GM21723 (cell line): Measurements from ENCODE around the gene GNAS-AS1.

Source experiments
- ATAC-seq: cut with Tn5 transposase; IDR thresholded peaks from one replicate; pipeline ENCODE4 v1.9.1; 2021; ENCODE audit warnings: mild to moderate bottlenecking, moderate library complexity; ENCODE audit not compliant: unreplicated experiment

Gene GNAS-AS1

DNA sequence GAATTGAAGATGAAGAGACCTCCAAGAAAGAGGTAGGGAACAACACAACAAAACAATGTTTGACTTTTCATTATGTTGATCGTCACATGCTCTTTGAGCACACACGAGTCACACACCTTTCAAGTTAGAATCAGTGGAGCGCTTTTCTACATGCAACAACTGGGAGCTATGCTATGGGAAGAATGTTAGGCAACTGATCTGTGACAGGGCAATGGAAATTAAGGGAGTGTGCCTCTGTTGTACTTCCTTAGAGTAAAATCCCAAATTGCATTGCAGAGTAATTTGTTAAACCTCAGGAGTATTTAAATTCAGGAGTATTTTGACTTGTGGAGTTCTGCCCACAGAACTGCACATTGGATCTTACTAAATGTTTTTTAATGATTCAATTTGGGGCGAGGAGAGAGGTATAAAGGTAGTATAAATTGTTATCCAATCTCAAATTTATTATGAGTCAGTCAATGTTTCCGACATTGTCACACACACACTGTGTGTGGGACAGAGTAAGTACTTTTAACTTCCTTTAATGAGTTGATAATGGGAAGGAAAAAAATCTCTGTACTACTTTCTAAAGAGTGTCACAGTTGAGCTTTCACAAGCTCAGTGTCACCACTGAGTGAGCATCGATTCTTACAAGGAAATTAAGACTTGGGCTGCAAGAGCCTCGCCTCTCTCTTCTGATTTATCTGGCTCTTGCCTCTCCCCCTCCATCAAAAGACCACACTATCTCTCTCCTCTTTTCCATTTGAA is 12.5 kb upstream of the GNAS-AS1 start:
- no peak for ATAC-seq

DNA sequence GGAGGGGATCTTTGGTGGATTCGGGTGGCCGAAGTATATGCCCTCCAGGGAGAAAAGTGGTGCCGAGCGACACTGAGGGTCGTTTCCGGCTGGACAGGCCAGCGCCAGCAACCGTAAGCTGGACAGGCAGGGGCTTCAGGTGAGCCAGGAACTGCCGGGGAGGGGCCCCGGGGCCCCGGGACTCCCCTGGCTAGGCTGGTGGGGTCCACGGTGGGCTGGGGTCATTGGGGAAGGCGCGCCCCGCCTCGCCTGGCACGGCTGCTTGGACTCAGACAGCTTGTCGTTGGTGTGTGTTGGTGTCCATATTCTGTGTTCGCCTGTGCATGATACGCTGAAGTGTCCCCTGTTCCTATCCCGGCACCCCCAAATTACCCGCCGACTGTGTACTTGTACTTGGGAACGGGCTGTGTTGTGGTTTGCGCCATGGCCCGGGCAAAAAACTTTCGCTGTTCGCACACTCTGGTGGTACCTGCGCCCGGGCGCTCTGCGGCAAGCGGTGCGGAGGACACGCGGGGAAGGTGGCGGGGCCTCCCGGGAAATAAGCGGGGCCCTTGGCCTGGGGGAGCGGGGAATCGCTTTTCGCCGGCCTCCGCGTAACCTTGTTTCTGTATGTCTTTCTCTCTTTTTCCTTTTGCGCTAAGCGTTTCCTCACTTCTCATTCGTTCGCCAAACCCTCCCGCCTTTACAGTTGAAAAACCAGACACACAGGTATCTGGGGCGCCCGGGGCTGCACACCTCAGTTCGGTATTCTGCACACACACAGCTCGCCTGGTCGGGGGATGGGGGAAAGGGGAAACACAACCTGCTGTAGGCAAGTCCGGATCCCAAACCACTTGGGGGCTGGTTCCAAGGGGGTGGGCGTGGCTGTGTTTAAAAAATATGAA is 5.0 kb upstream of the GNAS-AS1 start:
- ATAC-seq = no peak

DNA sequence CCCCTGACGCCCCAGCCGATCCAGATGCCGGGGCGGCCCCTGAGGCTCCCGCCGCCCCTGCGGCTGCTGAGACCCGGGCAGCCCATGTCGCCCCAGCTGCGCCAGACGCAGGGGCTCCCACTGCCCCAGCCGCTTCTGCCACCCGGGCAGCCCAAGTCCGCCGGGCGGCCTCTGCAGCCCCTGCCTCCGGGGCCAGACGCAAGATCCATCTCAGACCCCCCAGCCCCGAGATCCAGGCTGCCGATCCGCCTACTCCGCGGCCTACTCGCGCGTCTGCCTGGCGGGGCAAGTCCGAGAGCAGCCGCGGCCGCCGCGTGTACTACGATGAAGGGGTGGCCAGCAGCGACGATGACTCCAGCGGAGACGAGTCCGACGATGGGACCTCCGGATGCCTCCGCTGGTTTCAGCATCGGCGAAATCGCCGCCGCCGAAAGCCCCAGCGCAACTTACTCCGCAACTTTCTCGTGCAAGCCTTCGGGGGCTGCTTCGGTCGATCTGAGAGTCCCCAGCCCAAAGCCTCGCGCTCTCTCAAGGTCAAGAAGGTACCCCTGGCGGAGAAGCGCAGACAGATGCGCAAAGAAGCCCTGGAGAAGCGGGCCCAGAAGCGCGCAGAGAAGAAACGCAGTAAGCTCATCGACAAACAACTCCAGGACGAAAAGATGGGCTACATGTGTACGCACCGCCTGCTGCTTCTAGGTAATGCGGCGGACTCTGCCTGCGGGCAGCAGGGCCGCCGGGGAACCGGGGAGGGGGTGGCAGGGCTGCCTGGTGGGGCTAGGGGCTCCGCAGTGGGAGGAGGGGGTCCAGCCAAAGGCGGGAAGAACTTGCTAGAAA is 4.2 kb upstream of the GNAS-AS1 start:
- ATAC-seq = no peak

DNA sequence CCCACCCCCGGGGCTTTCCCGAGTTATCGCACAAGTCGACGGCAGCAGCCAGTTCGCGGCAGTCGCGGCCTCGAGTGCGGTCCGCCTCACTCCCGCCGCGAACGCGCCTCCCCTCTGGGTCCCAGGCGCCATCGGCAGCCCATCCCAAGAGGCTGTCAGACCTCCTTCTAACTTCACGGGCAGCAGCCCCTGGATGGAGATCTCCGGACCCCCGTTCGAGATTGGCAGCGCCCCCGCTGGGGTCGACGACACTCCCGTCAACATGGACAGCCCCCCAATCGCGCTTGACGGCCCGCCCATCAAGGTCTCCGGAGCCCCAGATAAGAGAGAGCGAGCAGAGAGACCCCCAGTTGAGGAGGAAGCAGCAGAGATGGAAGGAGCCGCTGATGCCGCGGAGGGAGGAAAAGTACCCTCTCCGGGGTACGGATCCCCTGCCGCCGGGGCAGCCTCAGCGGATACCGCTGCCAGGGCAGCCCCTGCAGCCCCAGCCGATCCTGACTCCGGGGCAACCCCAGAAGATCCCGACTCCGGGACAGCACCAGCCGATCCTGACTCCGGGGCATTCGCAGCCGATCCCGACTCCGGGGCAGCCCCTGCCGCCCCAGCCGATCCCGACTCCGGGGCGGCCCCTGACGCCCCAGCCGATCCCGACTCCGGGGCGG is 3.4 kb upstream of the GNAS-AS1 start:
- no peak for ATAC-seq

DNA sequence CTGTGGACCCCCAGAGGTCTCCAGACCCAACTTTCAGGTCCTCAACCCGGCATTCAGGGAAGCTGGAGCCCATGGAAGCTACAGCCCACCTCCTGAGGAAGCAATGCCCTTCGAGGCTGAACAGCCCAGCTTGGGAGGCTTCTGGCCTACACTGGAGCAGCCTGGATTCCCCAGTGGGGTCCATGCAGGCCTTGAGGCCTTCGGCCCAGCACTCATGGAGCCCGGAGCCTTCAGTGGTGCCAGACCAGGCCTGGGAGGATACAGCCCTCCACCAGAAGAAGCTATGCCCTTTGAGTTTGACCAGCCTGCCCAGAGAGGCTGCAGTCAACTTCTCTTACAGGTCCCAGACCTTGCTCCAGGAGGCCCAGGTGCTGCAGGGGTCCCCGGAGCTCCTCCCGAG is 2.8 kb upstream of the GNAS-AS1 start:
- ATAC-seq = no peak

DNA sequence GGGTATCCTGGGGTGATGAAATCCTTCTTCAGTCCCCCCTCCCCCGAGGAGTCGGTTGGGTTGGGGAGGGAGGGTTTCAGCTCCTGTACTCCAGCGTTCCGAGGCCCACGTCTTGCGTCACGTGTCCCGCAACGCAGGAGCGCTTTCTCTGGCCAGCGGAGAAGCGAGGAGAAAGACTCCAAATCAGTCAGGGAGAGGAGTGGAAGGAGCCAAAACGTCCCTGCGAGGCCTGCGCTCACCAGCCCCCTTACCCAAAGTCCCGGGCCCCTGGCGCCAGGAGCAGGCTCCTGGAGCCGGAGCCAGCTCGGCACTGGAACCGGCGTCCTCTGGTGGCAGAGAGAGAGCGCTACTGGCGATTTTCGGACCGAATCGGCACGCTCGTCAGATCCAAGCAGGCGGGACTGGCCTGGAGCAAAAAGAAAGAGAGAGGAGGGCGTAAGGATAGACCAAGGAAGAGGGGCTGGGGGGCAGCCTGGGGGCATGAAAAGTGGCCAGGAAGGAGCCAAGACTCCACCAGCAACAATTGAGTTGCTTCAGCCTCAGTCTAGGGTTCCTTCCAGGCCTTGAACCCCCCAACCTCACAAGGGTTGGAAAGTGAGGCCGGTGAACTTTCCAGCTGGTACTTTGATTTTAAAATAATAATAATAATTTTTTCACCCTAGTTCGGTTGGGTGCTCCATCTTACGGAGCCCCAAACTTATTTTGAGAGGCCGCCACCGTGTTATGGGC is 2.0 kb upstream of the GNAS-AS1 start, which contains the start of gene GNAS:
Gene GNAS, plus strand, starts transcription at position 174 of the 729 bp plus-strand sequence.
- no peak for ATAC-seq

DNA sequence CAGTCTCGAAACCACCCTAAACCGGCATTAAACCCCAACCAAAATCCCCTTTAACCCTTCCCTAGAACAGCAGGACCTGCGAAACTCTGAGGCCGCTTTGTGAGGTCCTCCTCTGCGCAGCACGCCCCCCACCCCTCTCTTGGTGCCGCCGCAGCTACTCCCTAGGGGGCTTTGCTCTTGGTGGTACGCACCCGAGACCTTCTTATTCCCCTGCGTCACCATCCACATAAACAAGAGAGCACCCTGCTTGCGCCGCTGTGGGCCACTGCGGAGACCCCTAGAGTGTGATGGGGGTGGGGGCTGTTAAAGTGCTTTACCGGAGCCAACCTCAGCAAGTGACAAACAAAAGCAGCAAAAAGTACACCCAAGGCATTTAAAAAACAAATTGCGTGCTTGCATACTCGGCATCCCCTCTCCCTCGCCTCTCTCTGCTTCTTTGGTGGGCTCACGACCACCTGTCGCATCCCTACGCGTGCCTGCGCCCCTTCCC is 1.3 kb upstream of the GNAS-AS1 start:
- ATAC-seq = no peak

DNA sequence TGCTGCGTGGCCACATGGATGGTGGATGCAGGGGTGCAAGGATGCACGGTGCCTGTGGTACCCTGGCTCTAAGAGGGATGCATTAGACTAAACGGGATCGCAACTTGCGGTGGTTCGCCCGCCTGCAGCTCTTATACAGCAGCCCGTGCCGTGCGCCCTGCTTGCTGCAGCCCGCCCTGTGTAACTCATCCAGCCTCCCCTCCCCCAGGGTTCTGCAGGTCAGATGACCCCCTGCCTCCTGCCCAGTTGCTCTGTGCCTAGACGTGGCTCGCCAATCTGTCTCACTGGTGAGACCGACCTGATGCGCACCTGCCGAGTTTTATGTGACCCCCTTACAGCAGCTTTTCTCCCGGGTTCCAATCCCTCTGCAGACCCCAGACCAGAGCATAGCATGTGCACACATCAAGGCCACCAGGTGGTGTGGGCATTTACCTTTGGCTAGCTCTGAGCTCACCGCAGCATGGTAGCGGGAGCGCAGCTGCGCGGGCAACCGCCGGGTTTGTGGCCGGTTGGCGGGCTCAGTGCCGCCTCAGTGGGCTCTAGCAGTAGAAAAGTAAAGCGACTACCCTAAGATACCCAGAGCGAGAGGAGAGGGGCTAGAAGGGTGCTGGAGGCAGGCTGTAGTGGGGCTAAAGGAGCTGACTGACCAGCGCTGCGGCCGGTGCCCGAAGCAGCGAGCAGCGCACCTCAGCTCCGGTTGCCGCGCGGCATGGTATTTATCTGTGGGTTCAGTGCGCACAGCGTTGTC is 693 bp upstream of the GNAS-AS1 start:
- ATAC-seq = no peak

DNA sequence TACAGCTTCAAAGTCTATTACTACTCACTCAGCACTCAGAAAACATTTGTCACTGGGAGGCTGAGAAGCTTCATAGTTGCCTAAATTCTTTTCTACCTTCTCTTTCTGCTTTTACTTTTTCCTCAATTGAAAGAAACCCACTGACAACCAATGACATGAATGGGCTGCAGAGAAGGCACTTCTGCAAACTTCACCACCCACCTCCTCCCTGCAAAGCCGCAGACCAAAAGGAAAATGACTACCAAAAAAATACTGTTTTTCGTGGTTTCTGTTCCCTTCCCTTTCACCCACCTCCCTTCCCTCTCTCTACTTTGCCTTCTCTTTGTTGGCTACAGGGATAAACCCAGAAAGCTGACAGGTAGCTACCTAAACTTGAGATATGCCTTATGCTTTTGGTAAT is 3.2 kb downstream of the GNAS-AS1 start:
- ATAC-seq = no peak

DNA sequence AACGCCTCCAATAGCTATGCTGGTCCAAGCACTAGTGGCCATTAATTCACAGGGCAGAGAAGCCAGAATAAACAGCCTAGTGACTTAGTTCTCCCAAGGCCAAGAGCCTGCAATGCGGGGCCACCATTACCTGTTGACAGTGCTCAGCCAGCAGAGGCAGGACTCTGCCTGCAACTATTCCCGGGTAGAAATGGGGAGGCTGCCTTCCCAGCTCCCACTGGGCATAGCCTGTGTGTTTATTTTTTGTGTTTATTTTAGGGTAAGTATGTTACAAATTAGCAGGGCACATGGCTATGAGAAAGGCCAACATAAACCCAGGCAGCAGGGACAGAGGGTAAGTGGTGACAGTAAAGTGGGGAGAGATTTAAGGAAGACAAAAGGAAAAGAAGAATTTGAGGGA is 5.0 kb downstream of the GNAS-AS1 start:
- ATAC-seq = no peak

DNA sequence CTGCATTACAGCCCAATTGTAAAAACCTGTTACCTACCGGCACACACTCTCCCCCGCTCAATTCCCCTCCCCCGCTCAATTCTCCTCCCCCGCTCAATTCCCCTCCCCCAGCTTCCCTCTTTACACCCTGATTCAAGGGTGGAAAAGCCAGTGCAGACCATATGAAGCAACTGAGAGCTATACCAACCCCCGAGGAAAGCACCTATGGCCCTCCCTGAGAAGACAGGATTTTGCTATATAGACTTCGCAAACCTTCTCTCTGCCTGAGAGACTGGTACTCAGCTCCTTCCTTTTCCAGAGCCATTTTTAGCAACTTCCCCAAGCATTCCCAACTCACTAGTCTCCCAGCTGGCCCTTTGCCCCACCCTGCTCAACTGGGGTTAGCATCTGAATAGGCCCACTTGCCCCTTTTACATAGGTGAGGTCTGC is 7.6 kb downstream of the GNAS-AS1 start:
- no peak for ATAC-seq

DNA sequence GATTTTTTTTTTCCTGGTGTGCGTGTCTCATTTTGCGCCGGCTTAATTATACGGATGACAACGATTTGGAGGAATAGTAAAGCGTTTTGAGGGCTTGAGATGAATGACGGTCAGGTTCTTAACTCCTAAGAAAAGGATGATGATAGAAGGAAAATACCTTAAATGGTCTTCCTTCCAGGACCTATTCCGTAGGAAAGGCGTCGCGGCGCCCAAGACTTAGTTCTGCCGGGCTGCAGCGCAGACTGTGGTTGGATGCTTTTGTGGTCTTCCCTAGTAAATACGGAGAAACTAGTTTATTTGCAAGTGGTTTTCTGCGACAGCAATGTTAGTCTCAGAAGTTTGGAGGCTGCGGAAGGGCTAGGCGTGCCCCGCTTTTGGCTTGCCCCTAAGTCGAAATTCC is 8.4 kb downstream of the GNAS-AS1 start:
- no peak for ATAC-seq

DNA sequence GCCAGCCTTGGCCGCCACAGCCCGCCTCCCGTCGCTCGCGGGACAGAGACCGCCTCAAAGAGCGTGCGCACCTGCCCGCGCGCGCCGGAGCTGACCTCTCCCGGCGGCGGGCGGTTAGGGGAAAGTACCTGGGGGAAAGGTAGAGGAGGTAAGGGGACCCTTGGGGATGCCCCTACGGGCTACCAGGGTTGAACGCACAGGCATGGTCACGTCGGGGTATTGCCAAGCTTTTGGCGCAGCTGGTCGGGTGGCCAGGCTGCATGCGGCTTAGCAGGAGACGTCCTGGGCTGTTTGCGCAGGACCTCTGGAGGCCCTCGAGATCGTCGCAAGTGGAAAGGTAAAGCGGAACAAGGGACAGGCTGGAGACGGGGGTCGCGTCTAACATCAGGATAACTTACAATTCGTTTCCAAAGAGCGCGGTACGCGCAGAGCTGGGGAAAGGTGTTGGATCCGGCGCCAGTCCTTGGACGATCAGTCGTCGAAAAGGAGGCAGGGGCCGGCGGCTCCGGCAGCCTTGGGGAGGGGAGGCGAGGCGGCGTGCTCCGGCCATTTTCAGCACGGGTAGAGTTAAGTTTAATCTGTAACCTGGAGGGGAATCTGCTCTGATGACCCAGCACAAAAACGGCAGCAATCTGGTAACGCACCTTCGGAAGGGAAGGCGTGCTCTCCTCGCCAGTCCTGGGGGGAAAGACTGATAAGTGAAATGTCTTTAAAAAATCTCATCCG is 9.0 kb downstream of the GNAS-AS1 start:
- no peak for ATAC-seq

DNA sequence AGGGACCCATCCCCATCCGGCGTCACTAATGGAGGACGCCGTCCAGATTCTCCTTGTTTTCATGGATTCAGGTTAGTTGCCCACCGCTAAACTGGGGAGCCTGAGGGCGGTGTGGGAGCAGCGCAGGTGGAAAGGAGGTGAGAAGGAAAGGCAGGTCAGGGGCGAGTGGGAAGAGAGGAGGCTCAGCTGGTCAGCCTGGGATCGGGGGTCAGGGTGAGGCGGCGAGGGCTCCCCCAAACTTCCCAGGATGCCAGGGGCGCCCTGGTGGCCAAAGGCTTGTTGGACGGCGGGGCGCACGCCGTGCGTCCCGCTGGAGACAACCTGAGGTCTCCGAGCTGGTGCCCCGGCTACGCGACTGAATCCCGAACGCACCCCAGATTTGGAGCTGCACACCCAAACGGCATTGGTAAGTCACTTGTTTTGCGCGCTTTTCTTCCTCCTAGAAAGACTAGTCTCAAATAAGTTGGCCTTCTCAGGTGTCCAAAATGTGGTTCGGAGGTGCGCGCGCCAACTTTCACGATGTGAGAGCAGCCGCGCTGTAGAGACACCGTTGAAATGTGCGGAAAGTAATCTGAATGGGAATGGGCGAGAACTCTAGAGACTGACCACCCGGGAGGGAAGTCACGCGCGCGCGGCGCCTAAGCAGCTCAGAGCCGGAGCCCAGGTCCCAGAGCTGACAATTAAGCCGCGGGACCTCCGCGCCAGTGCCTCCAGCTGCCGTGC is 9.7 kb downstream of the GNAS-AS1 start:
- no peak for ATAC-seq

DNA sequence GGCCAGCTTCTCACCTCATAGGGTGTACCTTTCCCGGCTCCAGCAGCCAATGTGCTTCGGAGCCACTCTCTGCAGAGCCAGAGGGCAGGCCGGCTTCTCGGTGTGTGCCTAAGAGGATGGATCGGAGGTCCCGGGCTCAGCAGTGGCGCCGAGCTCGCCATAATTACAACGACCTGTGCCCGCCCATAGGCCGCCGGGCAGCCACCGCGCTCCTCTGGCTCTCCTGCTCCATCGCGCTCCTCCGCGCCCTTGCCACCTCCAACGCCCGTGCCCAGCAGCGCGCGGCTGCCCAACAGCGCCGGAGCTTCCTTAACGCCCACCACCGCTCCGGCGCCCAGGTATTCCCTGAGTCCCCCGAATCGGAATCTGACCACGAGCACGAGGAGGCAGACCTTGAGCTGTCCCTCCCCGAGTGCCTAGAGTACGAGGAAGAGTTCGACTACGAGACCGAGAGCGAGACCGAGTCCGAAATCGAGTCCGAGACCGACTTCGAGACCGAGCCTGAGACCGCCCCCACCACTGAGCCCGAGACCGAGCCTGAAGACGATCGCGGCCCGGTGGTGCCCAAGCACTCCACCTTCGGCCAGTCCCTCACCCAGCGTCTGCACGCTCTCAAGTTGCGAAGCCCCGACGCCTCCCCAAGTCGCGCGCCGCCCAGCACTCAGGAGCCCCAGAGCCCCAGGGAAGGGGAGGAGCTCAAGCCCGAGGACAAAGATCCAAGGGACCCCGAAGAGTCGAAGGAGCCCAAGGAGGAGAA is 10.5 kb downstream of the GNAS-AS1 start:
- ATAC-seq = no peak

DNA sequence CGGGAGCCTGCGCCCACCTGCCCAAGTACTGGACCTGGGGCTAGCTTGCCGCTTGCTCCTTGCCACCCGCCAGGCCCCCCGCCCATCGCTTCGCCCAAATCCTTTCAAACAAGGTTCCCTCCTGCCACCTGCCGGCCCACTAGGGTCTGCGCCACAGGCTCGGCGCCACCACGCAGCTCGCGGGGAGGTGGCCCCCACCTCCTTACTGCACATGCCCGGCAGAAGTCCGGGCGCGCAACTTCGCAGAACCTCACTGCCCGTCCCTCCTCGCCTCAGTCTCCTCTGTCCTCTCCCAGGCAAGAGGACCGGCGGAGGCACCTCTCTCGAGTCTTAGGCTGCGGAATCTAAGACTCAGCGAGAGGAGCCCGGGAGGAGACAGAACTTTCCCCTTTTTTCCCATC is 11.2 kb downstream of the GNAS-AS1 start:
- ATAC-seq = no peak

DNA sequence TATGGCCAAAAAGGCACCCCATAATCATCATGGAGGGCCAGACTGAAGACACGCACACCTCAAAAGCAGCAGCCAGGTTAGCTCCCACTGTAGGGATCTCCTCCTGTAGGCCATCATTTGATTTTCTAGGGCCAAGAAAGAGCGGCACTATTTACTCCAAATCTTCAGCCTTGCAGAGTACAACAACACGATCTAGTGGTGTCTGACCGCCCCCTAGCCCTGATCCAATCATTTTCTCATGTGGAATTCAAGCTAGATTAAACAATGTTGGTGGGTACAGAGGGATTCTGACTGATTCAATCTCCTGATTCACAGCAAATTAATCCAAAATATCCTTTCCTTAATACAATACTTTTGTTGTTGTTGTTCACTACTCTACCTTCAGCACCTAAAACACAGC is 12.5 kb downstream of the GNAS-AS1 start:
- ATAC-seq = no peak
